CD4-positive, alpha-beta T cell treated with Interleukin-6 for 4 hours (primary cell): ENCODE measurements around the gene SFXN3.

Experiments used
- DNase-seq: peaks from one replicate; pipeline ENCODE4 v3.0.0-alpha.2; 2020; ENCODE audit warnings: mixed read lengths

SFXN3 gene

DNA sequence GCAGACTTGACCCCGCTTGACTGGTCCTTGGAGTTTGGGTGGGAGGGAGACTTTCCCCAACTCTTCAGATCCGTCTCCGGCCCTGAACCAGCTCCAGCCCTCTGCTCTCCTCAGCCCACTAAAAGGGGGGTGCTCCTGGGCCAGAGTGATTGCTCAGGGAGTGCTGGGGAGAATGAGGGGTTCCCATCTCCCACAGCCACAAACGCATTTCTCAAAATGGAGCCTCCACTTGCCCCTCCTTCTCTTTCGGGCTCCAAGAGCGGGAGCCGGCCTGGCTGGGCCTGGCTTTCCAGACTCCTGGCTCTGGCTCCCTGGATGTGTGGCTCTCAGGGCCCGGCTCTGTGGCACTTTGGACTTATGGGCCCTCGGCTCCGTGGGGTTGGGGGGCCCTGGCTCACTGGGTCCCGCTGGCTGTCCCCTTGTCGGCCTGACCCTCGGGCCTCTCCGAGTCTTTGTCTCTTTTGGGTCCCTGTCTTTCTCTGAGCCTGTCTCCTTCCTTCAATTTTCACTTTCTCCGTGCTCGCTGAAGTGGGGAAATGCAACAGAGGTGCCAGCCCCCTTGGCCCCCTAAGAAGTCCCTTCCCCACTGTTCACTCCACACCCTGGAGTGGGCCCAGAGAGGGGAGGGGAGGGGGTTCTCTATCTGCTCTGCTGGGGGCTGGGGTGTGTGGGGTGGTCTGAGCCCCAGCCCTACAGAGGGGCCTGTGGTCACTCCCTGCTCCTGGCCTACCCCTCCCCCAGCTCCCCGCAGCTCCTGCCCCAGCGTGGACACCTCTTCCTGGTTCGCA lies 30.7 kb upstream of the SFXN3 start:
- DNase-seq = no peak

DNA sequence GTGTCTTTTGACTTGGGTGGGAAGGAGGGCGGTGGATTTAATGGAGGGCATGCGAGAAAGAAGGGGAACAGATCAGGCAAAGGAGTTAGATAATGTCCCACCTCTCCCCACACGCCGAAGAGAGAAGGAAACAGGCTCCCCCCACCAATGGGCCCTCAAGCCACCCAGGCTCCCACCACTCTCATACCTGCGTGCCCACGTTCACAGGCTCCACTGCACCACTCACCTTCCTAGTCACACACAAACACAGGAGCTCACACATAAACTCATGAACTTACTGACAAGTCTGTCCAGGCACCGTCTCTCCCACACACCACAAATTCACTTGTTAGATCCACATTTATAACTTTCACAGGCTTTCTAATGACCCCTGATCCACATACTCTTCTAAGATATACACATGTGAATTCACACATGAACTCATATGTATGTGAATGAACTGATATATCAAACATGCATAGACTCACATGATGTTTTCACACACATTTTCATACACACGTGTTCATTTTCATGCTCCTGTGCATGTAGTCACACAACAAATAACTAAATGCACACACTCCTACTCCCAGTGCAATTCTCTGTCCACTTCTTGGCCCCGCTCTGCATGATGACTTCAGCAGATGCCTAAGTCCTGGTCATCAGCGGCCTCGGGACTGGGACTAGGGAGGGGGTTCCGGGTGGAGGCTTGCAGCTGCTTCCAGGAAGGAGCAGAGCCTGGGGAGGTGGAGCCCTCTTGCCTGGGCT lies 29.9 kb upstream of the SFXN3 start:
- DNase-seq = no peak

DNA sequence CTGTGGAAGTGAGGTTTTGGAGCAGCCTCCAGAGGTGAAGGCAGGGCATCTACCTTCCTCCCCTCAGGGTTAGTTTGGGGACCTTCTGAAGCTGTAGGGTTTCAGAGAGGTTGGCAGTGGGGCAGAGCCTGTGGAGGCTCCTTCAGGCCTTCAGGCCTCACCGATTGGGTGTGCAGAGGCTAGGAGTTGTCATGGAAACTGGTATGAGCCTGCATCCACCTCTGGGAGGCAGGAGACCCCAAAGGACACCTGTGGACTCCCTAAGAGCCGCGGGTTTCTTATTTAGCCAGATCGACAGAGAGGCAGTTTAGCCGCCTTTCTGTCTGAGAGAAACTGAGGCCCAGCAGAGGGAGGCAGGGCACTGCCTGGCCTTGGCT lies 29.4 kb upstream of the SFXN3 start:
- no peak for DNase-seq

DNA sequence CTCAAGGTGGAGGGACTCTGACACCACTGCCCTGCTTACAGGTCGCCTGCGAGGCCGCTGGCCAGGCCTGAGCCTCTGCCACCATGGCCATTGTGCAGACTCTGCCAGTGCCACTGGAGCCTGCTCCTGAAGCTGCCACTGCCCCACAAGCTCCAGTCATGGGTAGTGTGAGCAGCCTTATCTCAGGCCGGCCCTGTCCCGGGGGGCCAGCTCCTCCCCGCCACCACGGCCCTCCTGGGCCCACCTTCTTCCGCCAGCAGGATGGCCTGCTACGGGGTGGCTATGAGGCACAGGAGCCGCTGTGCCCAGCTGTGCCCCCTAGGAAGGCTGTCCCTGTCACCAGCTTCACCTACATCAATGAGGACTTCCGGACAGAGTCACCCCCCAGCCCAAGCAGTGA lies 28.6 kb upstream of the SFXN3 start:
- no peak for DNase-seq

DNA sequence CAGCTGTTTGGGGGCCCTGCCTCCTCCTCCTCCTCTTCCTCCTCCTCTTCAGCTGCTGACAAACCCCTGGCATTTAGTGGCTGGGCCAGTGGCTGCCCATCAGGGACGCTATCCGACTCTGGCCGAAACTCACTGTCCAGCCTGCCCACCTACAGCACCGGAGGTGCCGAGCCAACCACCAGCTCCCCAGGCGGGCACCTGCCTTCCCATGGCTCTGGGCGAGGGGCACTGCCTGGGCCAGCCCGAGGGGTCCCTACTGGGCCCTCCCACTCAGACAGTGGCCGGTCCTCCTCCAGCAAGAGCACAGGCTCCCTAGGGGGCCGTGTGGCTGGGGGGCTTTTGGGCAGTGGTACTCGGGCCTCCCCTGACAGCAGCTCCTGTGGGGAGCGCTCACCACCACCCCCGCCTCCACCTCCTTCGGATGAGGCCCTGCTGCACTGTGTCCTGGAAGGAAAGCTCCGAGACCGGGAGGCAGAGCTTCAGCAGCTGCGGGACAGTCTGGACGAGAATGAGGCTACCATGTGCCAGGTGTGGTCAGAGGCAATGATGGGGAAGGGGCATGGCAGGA lies 27.3 kb upstream of the SFXN3 start:
- no peak for DNase-seq

DNA sequence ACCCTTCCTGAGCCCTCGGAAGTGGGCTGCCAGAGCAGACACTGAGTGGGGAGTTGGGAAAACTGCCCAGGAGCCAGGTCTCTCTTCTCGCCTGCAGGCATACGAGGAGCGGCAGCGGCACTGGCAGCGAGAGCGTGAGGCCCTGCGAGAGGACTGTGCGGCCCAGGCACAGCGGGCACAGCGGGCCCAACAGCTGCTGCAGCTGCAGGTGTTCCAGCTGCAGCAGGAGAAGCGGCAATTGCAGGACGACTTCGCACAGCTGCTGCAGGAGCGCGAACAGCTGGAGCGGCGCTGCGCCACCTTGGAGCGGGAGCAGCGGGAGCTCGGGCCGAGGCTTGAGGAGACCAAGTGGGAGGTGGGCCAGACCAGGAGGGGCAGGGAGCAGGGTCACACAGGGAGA lies 25.7 kb upstream of the SFXN3 start:
- no peak for DNase-seq

DNA sequence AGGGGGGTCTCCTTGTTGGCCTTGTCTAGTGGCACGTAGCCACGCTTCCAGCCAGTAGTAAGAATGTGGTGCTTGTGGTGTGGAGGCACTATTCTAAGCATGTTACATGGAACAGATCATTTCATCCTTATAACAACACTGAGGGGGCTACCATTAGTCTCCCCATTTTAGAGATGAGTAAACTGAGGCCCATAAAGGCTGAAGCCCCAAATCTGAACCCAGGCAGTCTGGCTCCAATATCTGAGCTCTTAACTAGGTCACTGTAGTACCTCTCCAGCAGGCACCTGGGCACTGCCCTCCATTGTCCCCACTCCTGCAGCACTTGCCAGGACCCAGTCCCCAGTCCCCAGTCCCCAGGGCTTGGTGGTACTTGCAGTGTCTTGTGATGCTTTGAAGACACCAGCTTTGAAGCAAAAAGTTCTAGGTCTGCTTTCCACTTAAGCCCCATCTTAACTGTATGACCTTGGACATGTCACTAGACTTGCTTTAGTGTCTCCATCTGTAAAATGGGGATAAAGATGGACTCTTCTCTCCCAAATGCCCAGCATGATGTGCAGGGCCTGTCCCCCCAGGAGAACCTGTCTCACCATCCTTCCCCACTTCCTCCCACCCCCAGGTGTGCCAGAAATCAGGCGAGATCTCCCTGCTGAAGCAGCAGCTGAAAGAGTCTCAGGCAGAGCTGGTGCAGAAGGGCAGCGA lies 25.0 kb upstream of the SFXN3 start:
- no peak for DNase-seq

DNA sequence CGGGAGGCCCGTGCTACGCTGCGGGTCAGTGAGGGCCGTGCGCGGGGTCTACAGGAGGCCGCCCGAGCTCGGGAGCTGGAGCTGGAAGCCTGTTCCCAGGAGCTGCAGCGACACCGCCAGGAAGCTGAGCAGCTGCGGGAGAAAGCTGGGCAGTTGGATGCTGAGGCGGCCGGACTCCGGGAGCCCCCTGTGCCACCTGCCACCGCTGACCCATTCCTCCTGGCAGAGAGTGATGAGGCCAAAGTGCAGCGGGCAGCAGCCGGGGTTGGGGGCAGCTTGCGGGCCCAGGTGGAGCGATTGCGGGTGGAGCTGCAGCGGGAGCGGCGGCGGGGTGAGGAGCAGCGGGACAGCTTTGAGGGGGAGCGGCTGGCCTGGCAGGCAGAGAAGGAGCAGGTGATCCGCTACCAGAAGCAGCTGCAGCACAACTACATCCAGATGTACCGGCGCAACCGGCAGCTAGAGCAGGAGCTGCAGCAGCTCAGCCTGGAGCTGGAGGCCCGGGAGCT lies 24.4 kb upstream of the SFXN3 start:
- no peak for DNase-seq

DNA sequence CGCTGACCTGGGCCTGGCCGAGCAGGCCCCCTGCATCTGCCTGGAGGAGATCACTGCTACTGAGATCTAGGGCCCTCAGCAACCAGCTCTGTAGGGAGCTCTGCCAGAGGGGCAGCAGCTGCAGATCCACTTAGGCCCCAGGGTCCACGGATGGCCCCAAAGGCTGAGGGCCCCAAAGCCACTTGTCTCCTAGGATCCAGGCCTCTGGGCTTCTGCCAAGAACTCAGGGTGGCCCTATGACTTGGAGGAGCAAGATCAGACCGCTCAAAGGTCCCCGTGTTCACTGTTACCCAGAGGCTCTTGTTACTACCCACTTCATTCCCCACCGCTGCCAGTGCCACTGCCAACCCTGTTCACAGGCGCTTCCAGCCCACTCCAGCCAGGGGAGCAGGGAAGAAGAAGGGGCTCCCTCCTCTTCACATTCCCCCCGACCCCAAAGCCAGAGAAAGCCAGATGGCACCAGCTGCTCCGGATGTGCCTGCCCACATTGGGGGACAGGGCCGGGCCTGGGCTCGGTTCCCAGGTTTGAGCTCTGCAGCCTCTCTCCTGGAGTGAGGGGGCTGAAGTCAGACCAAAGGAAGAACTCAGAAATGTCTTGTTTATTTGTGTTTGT lies 23.8 kb upstream of the SFXN3 start:
- no peak for DNase-seq

DNA sequence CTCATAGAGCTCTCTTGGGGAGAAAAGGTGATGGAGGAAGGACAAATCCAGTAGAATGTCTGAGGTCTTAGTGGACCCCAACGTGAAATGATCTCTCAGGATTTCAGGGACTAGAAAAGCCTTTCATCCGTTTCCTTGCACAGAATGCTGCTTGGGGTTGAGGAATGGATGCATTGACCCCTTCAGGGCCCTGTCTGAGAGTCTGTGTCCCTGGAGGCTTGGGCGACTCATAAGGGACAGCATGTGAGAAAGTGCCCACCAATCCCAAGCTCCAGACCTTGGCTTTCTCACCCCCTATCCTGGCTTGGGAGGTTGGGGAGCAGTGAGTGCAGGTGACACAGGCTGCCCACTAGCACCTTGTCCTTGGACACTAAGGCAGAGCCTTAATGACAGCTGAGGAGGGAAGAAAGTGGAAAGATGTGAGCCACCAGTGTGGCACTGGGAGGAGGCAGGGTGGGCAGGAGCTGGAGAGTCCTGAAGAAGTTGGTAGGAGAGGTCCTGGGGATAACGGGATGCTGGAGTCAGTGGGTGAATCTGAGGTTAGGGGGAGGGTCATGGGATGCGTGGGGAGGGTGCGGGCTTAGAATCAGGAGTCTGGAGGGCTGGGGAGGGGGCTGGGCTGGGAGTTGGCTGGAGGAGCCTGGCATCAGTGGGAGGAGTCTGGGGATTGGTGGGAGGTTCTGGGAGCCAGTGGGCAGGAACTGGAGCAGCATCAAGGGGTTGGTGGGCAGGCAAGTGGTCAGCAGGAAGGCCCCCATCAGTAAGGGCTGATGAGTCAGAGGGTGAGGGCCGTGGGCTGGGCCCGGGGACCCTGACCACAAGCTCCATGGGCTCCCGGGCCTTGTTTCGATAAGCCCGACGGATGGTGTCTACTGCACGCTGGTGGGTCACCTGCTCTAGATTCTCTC lies 22.9 kb upstream of the SFXN3 start:
- no peak for DNase-seq

DNA sequence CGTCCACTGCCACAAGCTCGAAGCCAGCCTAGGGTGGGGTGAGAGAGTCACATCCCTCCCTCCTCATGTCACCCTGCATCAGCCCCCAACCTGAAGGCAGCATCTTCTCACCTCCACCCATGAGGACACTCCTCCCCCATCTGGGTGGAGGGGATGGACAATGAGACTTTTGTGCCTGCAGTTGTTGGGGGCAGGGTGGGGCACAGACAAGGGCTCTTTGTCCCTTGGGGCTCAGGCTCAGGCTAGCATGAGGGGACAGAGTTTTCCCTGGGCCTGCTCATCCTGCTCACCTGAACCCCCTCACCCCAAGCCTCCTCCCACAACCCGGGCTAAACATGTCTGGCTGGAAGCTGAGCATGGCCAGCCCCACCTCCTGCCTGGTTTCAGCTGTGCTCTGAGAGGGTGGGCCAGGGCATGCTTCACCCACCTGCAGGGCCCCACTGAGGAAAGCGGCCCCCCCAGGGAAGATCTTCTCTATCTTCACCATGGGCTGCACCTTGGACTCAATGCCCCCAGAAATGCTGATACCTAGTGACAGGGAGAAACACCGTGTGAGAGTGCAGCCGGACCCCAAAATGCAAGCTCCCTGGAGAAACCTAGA lies 22.1 kb upstream of the SFXN3 start:
- DNase-seq = no peak

DNA sequence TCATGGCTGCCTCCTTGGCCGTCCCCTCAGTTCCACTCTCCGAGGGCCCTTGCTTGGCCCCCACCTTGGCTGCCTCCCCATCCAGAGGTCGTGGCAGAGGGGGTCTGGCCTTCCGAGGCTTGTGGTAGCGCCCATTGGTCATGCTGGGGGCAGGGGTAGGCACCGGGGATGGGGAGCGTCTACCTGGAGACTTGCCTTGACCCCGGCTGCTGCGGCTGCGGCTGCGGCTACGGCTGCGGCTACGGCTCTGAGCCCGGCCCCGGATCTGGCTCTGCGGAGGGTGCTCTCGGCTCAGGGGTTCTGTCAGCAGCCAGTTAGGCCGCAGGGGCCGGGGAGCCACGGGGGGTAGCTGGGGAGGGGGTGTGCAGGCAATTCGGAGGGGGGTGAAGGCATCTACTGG lies 20.7 kb upstream of the SFXN3 start:
- no peak for DNase-seq

DNA sequence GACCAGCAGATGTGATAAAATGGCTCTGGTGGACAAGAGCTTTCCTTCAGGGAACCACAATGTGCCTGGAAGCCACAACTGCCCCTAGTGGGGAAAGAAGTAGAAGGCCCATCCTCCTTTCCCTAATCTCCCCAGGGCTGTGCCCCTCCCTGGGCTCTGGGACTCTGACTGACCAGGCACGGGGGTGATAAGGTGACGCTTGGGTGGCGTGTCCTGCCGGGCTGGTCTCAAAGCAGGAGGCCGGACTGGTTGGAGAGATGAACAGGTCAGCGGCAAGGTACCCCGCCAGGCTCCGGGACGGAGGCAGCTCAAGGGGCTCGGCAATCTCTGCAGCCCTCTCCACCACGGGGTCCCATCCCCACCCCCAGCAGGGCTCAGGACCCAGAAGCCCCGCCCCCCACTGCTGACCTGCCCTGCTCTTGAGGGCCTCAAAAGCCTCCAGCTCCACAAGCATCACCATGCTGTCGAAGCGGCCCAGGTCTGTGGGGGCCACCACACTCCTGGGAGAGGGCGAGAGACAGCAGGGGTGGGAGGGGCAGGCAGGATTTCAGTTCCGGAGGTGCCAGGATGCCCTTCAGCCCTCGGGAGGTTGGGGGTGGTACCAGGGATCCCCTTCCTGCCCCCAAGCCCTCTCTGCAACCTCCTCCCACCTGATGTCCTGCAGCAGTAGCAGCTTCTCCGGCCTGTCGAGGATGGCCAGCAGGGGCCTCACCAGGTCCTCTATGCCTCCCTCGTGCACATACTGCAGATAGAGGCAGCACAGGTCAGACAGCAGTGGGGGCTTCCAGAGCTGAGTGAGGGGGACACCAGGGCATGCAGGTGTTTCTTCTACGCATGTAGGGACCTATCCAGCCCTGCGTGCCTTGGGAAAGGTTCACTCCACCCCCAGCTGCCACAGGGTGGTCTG lies 19.3 kb upstream of the SFXN3 start:
- no peak for DNase-seq

DNA sequence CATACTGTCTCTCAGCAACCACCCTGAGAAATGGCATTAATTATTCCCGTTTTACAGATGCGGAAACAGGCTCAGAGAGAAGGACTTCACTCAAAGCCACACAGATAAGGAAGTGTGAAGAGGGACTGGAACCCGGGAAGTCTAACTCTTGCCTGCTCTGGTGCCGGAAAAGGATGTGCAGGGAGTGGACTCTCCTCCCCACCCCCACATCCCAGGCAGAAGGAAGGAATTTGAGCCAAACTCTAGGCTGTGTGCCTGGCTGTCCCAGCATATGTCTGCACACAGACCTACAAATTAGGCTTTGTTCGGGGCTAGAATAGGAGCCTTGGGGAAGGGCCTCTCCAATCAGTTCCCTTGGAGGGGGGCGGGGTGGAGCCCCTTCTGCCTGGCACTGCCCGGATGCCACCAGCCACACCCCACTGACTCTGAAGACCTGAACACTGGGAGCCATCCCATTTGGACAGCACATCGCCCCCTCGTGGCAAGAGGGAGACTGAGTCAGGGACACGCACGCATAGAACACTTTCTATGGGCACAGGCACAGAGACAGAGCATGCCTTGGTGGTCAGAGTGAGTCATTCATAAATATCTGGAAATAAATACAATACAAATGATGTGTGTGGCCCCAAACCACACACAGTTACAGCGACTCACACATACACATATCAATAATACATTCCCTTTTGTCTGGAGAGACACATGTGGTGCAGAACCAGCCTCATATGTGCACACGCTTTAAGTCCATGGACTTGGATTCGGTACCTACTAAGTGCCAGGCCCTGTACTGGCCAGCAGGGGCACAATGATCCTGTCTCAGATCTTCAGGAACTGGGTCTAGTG lies 18.3 kb upstream of the SFXN3 start:
- peak; percentile 84 for DNase-seq

DNA sequence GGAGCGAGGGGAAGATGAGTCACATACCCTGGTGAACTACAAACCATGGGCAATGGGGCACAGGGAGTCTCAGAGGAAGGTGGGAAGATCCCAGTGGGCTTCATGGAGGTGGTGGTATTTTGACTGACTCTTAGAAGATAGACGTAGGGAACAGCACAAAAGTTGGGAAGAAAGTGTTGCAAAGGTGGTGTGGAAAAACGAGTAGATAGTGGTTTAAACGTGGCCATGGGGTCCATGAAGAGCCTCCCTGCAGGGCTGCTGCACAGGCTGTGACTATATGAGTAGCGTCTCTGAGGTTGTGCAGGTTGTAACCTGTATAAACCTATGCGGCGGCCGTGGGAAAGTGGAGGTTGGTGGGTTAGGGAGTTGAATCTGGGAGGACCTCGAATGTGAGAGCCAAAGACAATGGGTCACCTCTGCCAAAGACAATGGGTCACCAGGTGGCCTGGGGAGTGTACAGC lies 17.6 kb upstream of the SFXN3 start:
- no peak for DNase-seq

DNA sequence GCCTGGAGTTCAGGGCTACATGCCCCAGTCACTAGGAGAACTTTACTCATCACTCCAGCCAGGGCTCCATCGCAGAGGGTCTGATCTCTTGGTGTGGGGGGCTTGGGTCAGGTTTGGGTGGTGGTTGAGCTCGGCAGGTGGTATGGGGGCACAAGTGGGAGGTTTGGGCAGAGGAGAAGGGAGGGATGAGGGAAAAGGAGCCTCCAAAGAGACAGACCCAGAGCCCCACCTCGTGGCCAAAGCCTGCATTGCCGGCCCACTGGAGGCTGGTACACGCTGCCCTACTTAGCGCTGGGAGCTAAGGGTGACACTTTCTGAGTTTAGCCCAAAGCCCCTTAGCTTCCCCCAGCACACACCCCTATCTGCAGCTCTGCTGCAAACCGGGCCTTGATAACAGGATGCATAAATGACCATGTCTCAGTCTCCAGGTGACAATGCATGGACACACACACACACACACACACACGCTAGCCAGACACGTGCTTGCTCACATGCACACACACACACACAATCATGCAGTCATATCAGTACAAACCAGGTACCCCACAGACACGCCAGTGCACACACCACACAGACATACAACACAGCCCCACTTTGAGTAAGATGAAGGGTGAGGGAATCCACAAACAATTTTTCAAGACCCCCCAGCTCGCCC lies 16.7 kb upstream of the SFXN3 start:
- peak; percentile 83 for DNase-seq

DNA sequence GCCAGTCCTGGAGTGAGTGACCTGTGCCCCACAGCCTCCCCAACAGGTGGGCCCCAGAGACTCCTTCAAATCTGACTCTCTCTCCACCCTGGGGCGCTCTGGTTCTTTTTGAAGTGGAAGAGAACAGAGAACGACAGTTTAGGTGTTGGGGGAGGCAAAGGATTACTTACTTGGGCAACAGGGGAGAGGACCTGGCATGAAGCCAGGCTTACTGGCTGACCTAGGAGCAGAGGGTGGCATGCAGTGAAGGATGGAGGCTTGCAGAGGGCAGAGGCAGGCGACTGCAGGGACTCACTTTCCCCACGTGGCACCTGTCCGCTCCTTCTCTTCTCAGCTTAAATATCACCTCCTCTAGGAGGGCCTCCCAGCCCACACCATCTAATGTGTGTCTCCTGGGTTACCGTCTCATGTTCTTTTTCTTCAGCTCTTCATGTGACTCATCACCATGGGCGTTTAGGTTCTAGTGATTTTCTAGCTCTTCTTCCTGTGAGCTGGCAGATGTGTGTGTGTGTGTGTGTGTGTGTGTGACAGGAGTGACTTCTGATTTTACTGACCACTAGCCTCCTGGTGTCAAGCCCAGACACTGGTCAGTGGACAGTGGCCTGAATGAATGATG lies 16.0 kb upstream of the SFXN3 start:
- DNase-seq = no peak

DNA sequence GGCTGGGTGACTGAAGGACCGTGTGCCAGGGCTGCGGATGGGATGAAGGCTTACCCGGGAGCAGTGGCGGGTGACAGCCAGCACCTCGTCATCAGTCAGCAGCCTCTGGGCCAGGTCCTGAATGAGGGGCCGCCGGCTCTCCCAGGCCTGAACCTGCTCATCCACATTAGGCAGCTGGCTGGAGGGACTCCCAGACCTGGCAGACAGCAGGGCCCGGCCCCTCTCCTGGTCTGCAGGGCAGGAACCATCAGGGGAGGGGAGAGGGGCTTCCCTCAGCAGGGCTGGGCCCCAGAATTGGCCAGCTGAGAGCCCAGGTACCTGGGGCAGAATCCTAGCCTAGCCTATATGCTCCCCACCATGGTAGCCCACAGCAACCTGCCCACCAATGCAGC lies 15.5 kb upstream of the SFXN3 start:
- no peak for DNase-seq
